ENCODE results near the gene ANAPC2.

The ANAPC2 gene

DNA sequence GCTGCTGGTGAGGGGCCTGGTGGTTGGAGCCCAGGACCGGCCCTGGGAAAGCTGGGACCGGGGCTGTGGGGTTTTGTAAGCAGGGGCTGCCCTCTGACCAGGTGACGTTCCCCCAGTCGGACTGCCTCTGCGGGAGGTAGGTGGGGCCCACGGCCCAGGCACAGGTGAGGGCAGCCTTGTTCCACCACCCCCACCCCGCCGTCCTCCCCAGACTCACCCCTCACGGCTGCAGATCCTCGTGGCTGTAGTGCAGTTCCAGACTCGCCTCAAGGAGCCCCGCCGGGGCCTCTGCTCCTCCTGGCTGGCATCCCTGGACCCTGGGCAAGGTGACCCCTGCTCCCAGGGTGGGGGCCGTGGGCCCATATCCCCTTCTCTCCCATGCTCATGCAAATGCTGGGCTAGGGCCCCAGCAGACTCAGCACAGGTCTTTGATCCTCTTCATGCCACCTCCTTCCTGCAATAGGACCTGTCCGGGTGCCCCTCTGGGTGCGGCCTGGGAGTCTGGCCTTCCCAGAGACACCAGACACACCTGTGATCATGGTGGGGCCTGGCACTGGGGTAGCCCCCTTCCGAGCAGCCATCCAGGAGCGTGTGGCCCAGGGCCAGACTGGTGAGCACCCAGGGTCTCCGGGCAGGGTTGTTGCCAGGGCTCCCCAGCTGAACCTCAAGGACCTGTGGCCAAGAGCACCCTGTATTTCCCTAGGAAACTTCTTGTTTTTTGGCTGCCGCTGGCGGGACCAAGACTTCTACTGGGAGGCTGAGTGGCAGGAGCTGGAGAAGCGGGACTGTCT lies 27.0 kb upstream of the ANAPC2 start:
- DNase-seq (ENCODE audit: low read depth, low spot score): no peak

GRCh38 chr9:137214620-137215019 lies 26.3 kb upstream of the ANAPC2 start:
- no peak for DNase-seq (ENCODE audit: low read depth, low spot score)

DNA sequence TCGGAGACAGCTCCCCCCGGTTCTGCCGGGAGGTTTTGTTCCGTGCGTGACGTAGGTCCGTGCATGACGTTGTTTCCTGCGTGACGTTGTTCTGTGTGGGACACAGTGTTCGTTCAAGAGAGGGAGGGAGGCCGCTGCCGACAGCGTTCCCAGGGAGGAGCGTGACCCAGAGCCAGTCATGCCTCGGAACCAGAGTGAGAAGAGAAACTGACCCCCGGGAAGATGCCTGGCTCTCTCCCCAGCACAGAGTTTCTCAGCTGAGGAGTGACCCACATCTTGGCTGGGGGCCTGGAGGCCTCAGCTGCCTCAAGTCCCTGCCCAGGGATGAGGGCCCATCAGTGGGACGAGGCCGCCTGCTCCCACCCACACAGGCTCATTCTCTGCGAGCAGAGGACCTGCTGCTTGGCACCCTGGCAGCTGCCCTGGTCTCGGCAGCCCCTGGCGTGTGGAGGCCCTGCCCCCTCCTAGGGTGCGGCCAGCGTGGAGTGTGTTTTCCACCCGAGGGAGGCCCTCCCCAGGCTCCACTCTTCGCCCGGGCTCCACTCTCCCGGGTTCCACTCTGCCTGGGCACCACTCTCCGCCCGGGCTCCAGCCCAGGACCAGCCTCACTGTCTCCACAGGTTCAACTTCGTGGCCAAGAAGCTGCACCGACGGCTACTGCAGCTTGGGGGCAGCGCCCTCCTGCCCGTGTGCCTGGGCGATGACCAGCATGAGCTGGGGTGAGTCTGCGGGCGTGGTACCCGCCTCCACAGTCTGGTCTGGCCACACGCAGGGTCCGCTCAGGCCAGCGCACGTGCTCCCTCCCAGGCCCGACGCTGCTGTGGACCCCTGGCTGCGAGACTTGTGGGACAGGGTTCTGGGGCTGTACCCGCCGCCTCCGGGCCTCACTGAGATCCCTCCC lies 25.1 kb upstream of the ANAPC2 start:
- DNase-seq (ENCODE audit: low read depth, low spot score): no peak

GRCh38 chr9:137212520-137212919 lies 24.2 kb upstream of the ANAPC2 start:
- no peak for DNase-seq (ENCODE audit: low read depth, low spot score)

- no peak for DNase-seq (ENCODE audit: low read depth, low spot score)
These were observed 23.2 kb upstream of the ANAPC2 start for GRCh38 chr9:137211532-137211931.

DNA sequence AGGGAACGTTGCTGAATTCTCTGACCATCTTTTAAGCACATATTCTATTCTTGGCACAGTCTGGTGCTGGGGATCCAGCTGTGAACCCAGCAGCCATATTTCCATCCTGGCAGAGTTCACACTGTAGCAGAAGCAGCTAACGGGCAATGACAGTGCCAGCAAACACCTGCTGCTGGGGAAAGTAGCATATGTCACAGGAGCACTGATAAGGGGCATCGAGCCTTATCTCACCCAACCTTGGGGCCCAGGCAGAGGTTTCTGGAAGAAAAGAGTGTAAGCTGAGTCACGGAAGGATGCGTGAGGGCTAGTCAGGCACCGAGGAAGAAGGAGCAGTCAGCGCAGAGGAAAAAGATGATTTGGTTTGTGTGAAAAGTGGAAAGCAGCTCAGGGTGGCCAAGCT lies 18.2 kb upstream of the ANAPC2 start:
- no peak for DNase-seq (ENCODE audit: low read depth, low spot score)

- DNase-seq (ENCODE audit: low read depth, low spot score): no peak
These were observed 17.0 kb upstream of the ANAPC2 start, which contains the start of the genes NDOR1 and TMEM203 for GRCh38 chr9:137205126-137206069. TSS of gene NDOR1 (plus strand) at chr9:137205700. CDS start at chr9:137205778, 78 bp downstream. TSS of gene TMEM203 (minus strand) at chr9:137205648. CDS start at chr9:137205414, 234 bp downstream.

DNA sequence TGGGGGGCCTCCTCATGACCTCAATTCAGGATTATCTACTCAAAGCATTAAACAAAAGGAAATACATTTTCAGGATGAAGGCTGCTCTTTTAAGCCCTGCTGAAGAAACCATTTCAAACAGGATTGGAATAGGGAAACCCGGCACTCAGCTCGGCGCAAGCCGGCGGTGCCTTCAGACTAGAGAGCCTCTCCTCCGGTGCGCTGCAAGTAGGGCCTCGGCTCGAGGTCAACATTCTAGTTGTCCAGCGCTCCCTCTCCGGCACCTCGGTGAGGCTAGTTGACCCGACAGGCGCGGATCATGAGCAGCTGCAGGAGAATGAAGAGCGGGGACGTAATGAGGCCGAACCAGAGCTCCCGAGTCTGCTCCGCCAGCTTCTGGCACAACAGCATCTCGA lies 16.4 kb upstream of the ANAPC2 start:
- no peak for DNase-seq (ENCODE audit: low read depth, low spot score)

GRCh38 chr9:137202966-137203365 lies 14.6 kb upstream of the ANAPC2 start:
- DNase-seq (ENCODE audit: low read depth, low spot score): no peak

DNA sequence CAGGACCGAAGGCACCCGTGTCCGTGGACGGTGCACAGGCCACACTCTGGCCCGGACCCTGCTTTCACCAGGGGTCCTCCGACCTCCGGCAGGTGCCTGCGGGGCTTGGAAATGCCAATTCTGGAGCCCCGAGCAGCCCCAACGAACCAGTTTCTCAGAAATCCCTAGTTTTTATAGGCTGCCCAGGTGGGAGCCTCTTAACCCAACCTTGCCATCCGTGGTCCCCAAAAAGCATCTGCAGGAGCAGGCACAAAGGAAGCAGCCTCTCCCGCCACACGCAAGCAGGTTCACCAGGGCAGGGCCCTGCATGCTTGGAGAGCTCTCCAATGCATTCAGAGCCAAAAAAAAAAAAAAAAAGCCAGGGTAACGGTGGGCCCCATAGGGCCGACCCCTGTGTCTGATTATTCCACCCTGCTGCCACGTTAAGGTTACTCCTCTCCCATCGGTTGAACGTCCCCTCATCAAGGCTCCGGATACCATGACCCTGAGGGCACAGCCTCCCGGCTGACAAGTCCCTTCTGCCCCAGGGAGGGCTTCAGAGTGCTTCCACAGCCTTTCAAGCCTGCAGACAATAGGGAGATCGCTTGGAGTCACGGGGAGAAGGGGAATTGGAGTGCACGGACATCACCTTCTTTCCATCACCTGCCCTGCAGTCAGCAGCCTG lies 13.0 kb upstream of the ANAPC2 start:
- no peak for DNase-seq (ENCODE audit: low read depth, low spot score)

- DNase-seq (ENCODE audit: low read depth, low spot score): peak; percentile 93
These were observed 12.2 kb upstream of the ANAPC2 start, which contains the start of gene TPRN for GRCh38 chr9:137200311-137201204. TSS of gene TPRN (minus strand) at chr9:137200741. CDS start at chr9:137200711, 30 bp downstream.

GRCh38 chr9:137199411-137200121 lies 11.2 kb upstream of the ANAPC2 start:
- no peak for DNase-seq (ENCODE audit: low read depth, low spot score)

DNA sequence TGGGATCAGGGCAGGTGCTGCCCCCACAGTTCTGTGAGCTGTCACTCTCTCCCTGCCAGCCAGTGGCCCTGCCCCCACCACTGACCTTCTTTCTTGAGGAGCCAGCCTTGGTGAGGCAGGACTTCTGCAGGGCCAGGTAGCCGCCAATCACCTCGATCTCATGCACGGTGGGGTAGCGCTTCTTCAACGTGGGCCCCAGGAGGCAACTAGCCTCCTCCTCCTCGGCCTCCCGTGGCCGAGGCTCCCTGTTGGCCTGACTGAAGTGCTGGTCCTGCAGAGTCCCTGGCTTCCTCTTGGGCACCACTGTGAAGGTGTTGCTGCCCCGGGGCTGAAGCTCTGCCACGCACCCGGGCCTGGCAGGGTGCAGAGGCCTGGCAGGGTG lies 10.5 kb upstream of the ANAPC2 start:
- DNase-seq (ENCODE audit: low read depth, low spot score): no peak

GRCh38 chr9:137198051-137198901 lies 9.9 kb upstream of the ANAPC2 start:
- DNase-seq (ENCODE audit: low read depth, low spot score): no peak

DNA sequence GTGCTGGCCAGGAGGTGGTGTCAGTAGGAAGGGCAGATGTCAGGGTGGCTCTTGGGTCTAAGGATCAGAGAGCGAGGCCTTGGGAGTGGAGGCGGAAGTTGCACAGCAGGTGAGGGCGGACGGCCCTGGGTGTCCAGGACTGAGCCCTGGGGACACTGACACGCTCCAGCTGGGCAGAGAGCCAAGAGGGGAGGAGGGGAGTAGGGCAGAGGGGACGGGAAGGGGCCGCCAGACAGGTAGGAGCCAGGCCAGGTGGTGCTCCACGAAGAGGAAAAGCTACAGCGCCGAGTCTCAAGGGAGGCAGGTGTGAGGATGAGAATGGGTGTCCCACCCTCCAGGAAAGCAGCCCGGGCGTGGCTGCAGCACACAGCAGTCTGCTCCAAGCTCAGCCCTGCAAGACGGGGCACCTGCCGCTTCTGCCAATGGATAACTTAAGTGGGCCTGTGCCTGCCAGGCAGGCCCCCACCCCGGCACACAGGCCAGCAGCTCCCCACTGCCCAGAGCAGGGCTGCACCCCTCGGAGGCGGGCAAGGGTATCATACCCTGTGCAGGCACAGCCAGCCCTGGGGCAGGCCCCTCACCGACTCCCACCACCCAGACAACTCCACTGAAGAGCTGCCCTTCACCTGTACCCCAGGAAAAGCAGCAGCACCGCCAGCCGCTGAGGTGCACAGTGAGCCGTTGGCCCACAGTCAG lies 7.3 kb upstream of the ANAPC2 start:
- no peak for DNase-seq (ENCODE audit: low read depth, low spot score)

DNA sequence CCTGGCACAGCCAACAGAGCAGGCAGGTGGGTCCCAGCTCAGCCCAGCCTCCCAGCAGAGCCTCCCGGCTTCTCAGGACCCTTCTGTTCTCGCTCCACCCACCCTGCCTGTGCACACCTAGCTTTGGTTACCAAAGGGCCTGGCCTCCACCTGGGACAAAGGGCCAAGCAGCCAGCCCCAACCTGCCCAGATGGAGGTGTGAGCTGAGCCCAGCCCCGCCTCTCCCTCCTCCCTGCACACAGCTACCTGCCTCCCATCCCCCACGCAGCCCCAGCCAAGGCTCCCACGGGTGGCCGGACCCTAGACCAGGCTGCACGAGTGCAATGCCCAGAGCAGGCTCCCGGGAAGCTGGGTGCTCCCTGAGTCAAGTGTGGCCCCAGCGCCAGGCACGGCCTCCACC lies 6.5 kb upstream of the ANAPC2 start:
- DNase-seq (ENCODE audit: low read depth, low spot score): no peak

- no peak for DNase-seq (ENCODE audit: low read depth, low spot score)
These were observed 6.0 kb upstream of the ANAPC2 start for GRCh38 chr9:137194388-137194787.

GRCh38 chr9:137193771-137194170 lies 5.4 kb upstream of the ANAPC2 start:
- DNase-seq (ENCODE audit: low read depth, low spot score): no peak

All from brain pericyte (primary cell).